PC-9 (cell line): ENCODE results near the gene MBNL3. TPM values are rescaled to one million over a fixed set of nuclear protein-coding genes. Genes with fewer than 3 reads are reported as not detected.

Experiments used
- BruUV-seq: library from RNA; stranded (reverse); fragments of 400-500 nt; replicated peaks from 2 replicates; lab custom pipeline; 2021; lab: Mats Ljungman, UMichigan
- CTCF ChIA-PET: fragments of 300-600 bp; sonication (Branson Sonifier 250); formaldehyde crosslinking; loops from one replicate; lab custom pipeline; 2022; ENCODE audit warnings: antibody characterized with exemption; lab: Charles Lee
- POLR2A ChIA-PET: fragments of 300-600 bp; sonication (Branson Sonifier 250); formaldehyde crosslinking; loops from one replicate; lab custom pipeline; 2022; ENCODE audit warnings: antibody characterized with exemption; ENCODE audit not compliant: unreplicated experiment; lab: Charles Lee
- DNase-seq, 2 experiments: peaks; one replicate each; pipeline versions ENCODE4 v3.0.0 to v3.0.0-alpha.2; 2015 to 2022; ENCODE audit warnings: mixed read lengths in 1 of 2
- H2AFZ ChIP-seq: fragments of 200-600 bp; sonication (generic); 2 replicates; pipeline ENCODE4 v1.8.1; 2017; ENCODE audit warnings: antibody characterized with exemption
- H3F3A ChIP-seq: fragments of 200-600 bp; sonication (generic); 2 replicates; pipeline ENCODE4 v1.8.1; 2017; ENCODE audit warnings: antibody characterized with exemption, mild to moderate bottlenecking, low read depth; ENCODE audit not compliant: insufficient read depth
- H3K27ac ChIP-seq: fragments of 200-600 bp; sonication (generic); 2 replicates; pipeline ENCODE4 v1.6.1; 2016; ENCODE audit warnings: mixed run types
- H3K27me3 ChIP-seq: fragments of 200-600 bp; sonication (generic); 2 replicates; pipeline ENCODE4 v1.6.1; 2016; ENCODE audit warnings: low read depth, mixed run types; ENCODE audit not compliant: insufficient read depth
- H3K36me3 ChIP-seq: fragments of 200-600 bp; sonication (generic); 2 replicates; pipeline ENCODE4 v1.6.1; 2016; ENCODE audit warnings: low read depth, mixed run types
- H3K4me1 ChIP-seq: fragments of 200-600 bp; sonication (generic); replicated peaks from 2 replicates; pipeline ENCODE4 v1.6.1; 2016; ENCODE audit warnings: mixed run types; ENCODE audit not compliant: insufficient read depth
- H3K4me2 ChIP-seq: fragments of 200-600 bp; sonication (generic); 2 replicates; pipeline ENCODE4 v1.6.1; 2017; ENCODE audit warnings: mixed run types
- H3K4me3 ChIP-seq: fragments of 200-600 bp; sonication (generic); 2 replicates; pipeline ENCODE4 v1.6.1; 2016; ENCODE audit warnings: mixed run types
- H3K79me2 ChIP-seq: fragments of 200-600 bp; sonication (generic); 2 replicates; pipeline ENCODE4 v1.6.1; 2017; ENCODE audit warnings: low read depth, mixed run types
- H3K9me2 ChIP-seq: fragments of 200-600 bp; sonication (generic); 2 replicates; pipeline ENCODE4 v1.8.1; 2017; ENCODE audit warnings: mild to moderate bottlenecking; ENCODE audit not compliant: insufficient read depth
- H3K9me3 ChIP-seq: fragments of 200-600 bp; sonication (generic); 2 replicates; pipeline ENCODE4 v1.8.1; 2016; ENCODE audit warnings: low read depth; ENCODE audit not compliant: insufficient read depth
- H4K20me1 ChIP-seq: fragments of 200-600 bp; sonication (generic); 2 replicates; pipeline ENCODE4 v1.8.1; 2017; ENCODE audit not compliant: insufficient read depth
- CTCF ChIP-seq: fragments of 200-600 bp; sonication (generic); conservative IDR thresholded peaks from 2 replicates; pipeline ENCODE4 v1.6.1; 2017; ENCODE audit warnings: mixed run types, antibody characterized with exemption, mild to moderate bottlenecking, moderate library complexity
- EZH2 ChIP-seq: fragments of 200-600 bp; sonication (generic); IDR thresholded peaks from 2 replicates; pipeline ENCODE4 v1.8.0; 2017; ENCODE audit warnings: antibody characterized with exemption, low read depth
- intact Hi-C: fragments of 100-400 bp; cut with micrococcal nuclease; formaldehyde crosslinking; loops from one replicate; pipeline ENCODE4 v1.10.0; 2022; ENCODE audit not compliant: unreplicated experiment
- total RNA-seq: library from RNA; stranded (reverse); gene quantifications from 2 replicates; pipeline ENCODE4 v1.2.3, GENCODE V29; 2021

Gene MBNL3
- total RNA-seq, 1 experiment from 2014 or later = 36.1 TPM

GRCh38 chrX:132401935-132402334 lies 86.9 kb downstream of the MBNL3 start:
- TF ChIP-seq CTCF = no peak
- TF ChIP-seq EZH2 = no peak
- Histone ChIP-seq H3K27me3 (no peaks in the 10 kb centered on the region), H3K27ac (0 out of 2 replicates have a peak overlapping the region, but pooled peaks have one; percentile 6), H3F3A (0 out of 2 replicates have a peak, but pooled peaks cover 4% of the 10 kb centered on the region), H3K36me3 (no peaks in the 10 kb centered on the region), H3K4me2 (no peak overlapping the region), H3K79me2 (no peaks in the 10 kb centered on the region), H3K4me1 (peaks cover 11% of the 10 kb centered on the region; the same call in 1 of the 2 replicates), H3K9me2 (no peaks in the 10 kb centered on the region), H3K4me3 (no peak overlapping the region), H3K9me3 (no peaks in the 10 kb centered on the region), H4K20me1 (no peaks in the 10 kb centered on the region), H2AFZ (no peak overlapping the region)
- intact Hi-C loops = no loop called here
- BruUV-seq = no TSS peak
- CTCF ChIA-PET = no interaction called here
- DNase-seq = peak; percentile 4 to 54
- POLR2A ChIA-PET = no interaction called here

DNA sequence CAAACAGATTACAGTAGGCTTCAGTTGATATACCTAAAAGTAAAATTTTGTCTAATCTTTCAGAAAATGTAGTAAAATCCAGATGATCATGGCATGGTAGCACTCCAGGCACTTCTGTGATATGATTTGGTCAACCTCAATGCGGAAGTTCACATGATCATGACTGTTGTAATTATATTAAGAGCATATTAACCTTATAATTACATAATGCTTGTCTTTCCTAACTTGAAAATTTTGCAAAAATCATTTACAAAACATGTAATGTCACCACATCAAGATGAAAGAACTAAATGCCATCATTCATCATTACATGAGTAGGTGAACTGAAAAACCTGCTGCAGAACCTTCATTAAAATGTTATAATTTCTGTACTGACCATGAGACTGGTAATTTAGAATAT lies 88.1 kb downstream of the MBNL3 start:
- BruUV-seq = no TSS peak
- Histone ChIP-seq H3K4me1 (peaks cover 11% of the 10 kb centered on the region; the same call in 1 of the 2 replicates), H3K79me2 (no peaks in the 10 kb centered on the region), H3K27me3 (no peaks in the 10 kb centered on the region), H4K20me1 (no peaks in the 10 kb centered on the region), H3K9me3 (no peaks in the 10 kb centered on the region), H3K9me2 (no peaks in the 10 kb centered on the region), H3K4me3 (no peak overlapping the region), H3F3A (0 out of 2 replicates have a peak, but pooled peaks cover 8% of the 10 kb centered on the region), H3K27ac (no peak overlapping the region), H3K36me3 (no peaks in the 10 kb centered on the region), H3K4me2 (no peak overlapping the region), H2AFZ (no peak overlapping the region)
- TF ChIP-seq EZH2 (no peak), CTCF (no peak)
- intact Hi-C loops = no loop called here
- POLR2A ChIA-PET = no interaction called here
- CTCF ChIA-PET = no interaction called here
- DNase-seq = no peak

- Histone ChIP-seq H3F3A (0 out of 2 replicates have a peak, but pooled peaks cover 9% of the 10 kb centered on the region), H3K9me2 (no peaks in the 10 kb centered on the region), H3K4me2 (no peak overlapping the region), H3K27ac (no peak overlapping the region), H4K20me1 (no peaks in the 10 kb centered on the region), H3K27me3 (no peaks in the 10 kb centered on the region), H2AFZ (no peak overlapping the region), H3K79me2 (no peaks in the 10 kb centered on the region), H3K4me3 (no peak overlapping the region), H3K9me3 (no peaks in the 10 kb centered on the region), H3K4me1 (no peaks in the 10 kb centered on the region; the same call in 1 of the 2 replicates), H3K36me3 (no peaks in the 10 kb centered on the region)
- no TSS peak for BruUV-seq
- ChIA-PET POLR2A (interaction anchor here (0.6 kb wide), 1 partner anchor 1042 kb away, joined by 3 read pairs; no protein-coding TSS in a partner anchor), CTCF (no interaction called here)
- TF ChIP-seq EZH2 (no peak), CTCF (no peak)
- DNase-seq = no peak
- intact Hi-C loops = no loop called here
These were observed 93.2 kb downstream of the MBNL3 start for GRCh38 chrX:132395645-132396044.
